SK-N-SH (cell line): ENCODE data around the gene ERV3-1. TPM values are rescaled to one million over a fixed set of nuclear protein-coding genes. Genes with fewer than 3 reads are reported as not detected.

Source experiments
- CTCF ChIA-PET: fragments of 300-600, 350-600 bp; formaldehyde crosslinking; extraction: SDS; loops from one replicate; lab custom pipeline; 2021; lab: Yijun Ruan, JAX
- POLR2A ChIA-PET: fragments of 350-600 bp; sonication (Branson Sonifier 250); formaldehyde crosslinking; extraction: SDS; loops from one replicate; lab custom pipeline; 2020; ENCODE audit warnings: antibody characterized with exemption, inconsistent platforms; lab: Yijun Ruan, JAX
- DNase-seq: peaks from one replicate; pipeline ENCODE4 v3.0.0; 2012
- H2AFZ ChIP-seq: fragments of 200-600 bp; sonication (generic); 2 replicates; pipeline ENCODE4 v1.8.1; 2016; ENCODE audit warnings: antibody characterized with exemption, mild to moderate bottlenecking, low read depth
- H3F3A ChIP-seq: fragments of 200-600 bp; sonication (generic); replicated peaks from 2 replicates; pipeline ENCODE3; 2016; ENCODE audit warnings: antibody characterized with exemption, mild to moderate bottlenecking; ENCODE audit not compliant: insufficient read depth
- H3K27ac ChIP-seq, 2 experiments: fragments of 200-500 bp in 1 of 2; fragments of 200-600 bp in 1 of 2; sonication (Bioruptor generic) in 1 of 2; sonication (generic), shearing (Covaris generic) in 1 of 2; 2 replicates each; pipeline versions ENCODE4 v1.5.1 to v1.6.1; 2014 to 2016; ENCODE audit warnings: low read depth in 2 of 2, inconsistent platforms in 1 of 2, low read length in 1 of 2, mild to moderate bottlenecking in 1 of 2, mixed read lengths in 1 of 2
- H3K27me3 ChIP-seq: fragments of 200-600 bp; sonication (generic), shearing (Covaris generic); 2 replicates; pipeline ENCODE4 v1.6.1; 2016; ENCODE audit warnings: mixed run types; ENCODE audit not compliant: insufficient read depth
- H3K36me3 ChIP-seq, 2 experiments: fragments of 200-500 bp in 1 of 2; fragments of 200-600 bp in 1 of 2; sonication (Bioruptor generic) in 1 of 2; sonication (generic) in 1 of 2; replicated peaks in 1 of 2; 2 replicates each; pipeline versions ENCODE3 to v1.5.1; 2014 to 2016; ENCODE audit warnings: low read length in 1 of 2, mild to moderate bottlenecking in 1 of 2; ENCODE audit not compliant: insufficient read depth in 2 of 2, control insufficient read depth in 1 of 2
- H3K4me1 ChIP-seq, 2 experiments: fragments of 200-500 bp in 1 of 2; fragments of 200-600 bp in 1 of 2; sonication (Bioruptor generic) in 1 of 2; sonication (generic), shearing (Covaris generic) in 1 of 2; 2 replicates each; pipeline versions ENCODE4 v1.5.1 to v1.6.1; 2014 to 2016; ENCODE audit warnings: low read depth in 1 of 2, low read length in 1 of 2, mixed run types in 1 of 2; ENCODE audit not compliant: insufficient read depth in 2 of 2, control insufficient read depth in 1 of 2
- H3K4me2 ChIP-seq: fragments of 200-600 bp; sonication (generic), shearing (Covaris generic); 2 replicates; pipeline ENCODE4 v1.6.1; 2017; ENCODE audit warnings: mixed run types
- H3K4me3 ChIP-seq, 2 experiments: fragments of 200-500 bp in 1 of 2; fragments of 200-600 bp in 1 of 2; sonication (Bioruptor generic) in 1 of 2; sonication (generic), shearing (Covaris generic) in 1 of 2; 2 replicates each; pipeline versions ENCODE4 v1.5.1 to v1.8.1; 2014 to 2016; ENCODE audit warnings: low read depth in 2 of 2, inconsistent platforms in 1 of 2, low read length in 1 of 2, mild to moderate bottlenecking in 1 of 2, mixed read lengths in 1 of 2, moderate library complexity in 1 of 2
- H3K79me2 ChIP-seq: fragments of 200-600 bp; sonication (generic); 2 replicates; pipeline ENCODE4 v1.8.1; 2017; ENCODE audit warnings: mild to moderate bottlenecking; ENCODE audit not compliant: insufficient read depth
- H3K9ac ChIP-seq: fragments of 200-600 bp; sonication (generic); 2 replicates; pipeline ENCODE4 v1.6.1; 2017; ENCODE audit warnings: mixed run types
- H3K9me2 ChIP-seq: fragments of 200-600 bp; sonication (generic); 2 replicates; pipeline ENCODE4 v1.6.1; 2017; ENCODE audit warnings: mixed run types
- H3K9me3 ChIP-seq: fragments of 200-600 bp; sonication (generic); 2 replicates; pipeline ENCODE4 v1.6.1; 2017; ENCODE audit warnings: mixed run types, mild to moderate bottlenecking, moderate library complexity
- H4K20me1 ChIP-seq: fragments of 200-600 bp; sonication (generic); 2 replicates; pipeline ENCODE4 v1.6.1; 2017; ENCODE audit warnings: mild to moderate bottlenecking, mixed run types; ENCODE audit not compliant: insufficient read depth
- ELF1 ChIP-seq: IDR thresholded peaks from 2 replicates; pipeline ENCODE4 v1.4.0; 2012
- EP300 ChIP-seq, 2 experiments: IDR thresholded peaks; 2 replicates each; pipeline versions ENCODE4 v1.4.0 to v1.6.1; 2012; ENCODE audit warnings: borderline replicate concordance in 1 of 2, low read depth in 1 of 2, low read length in 1 of 2
- GATA2 ChIP-seq: sonication (generic); formaldehyde crosslinking; IDR thresholded peaks from 2 replicates; pipeline ENCODE4 v1.5.0; 2020; ENCODE audit warnings: mild to moderate bottlenecking, missing genetic modification reagents
- MEF2A ChIP-seq: IDR thresholded peaks from 2 replicates; pipeline ENCODE4 v1.4.0; 2012; ENCODE audit warnings: low read depth, borderline replicate concordance
- TCF12 ChIP-seq: IDR thresholded peaks from 2 replicates; pipeline ENCODE4 v1.4.0; 2012
- YY1 ChIP-seq: IDR thresholded peaks from 2 replicates; pipeline ENCODE4 v1.4.0; 2012; ENCODE audit warnings: low read depth, mild to moderate bottlenecking
- polyA plus RNA-seq, 3 experiments: library from polyadenylated mRNA; depleted of rRNA; stranded (reverse); fragments of >200 nt; gene quantifications; 2 replicates each; pipeline ENCODE4 v1.2.3, GENCODE V29; 2012
- TF ChIP-seq, protein P1 (sequence below): IDR thresholded peaks from 2 replicates; pipeline ENCODE4; 2012
- TF ChIP-seq, protein P2 (sequence below): fragments of 200-600 bp; sonication (generic); IDR thresholded peaks from 2 replicates; pipeline ENCODE4 v1.6.1; 2017; ENCODE audit warnings: antibody characterized with exemption, mild to moderate bottlenecking, moderate library complexity
- TF ChIP-seq, protein P3 (sequence below): IDR thresholded peaks from 2 replicates; pipeline ENCODE4 v1.6.1; 2012; ENCODE audit warnings: mild to moderate bottlenecking, low read depth, low read length, moderate library complexity

Gene ERV3-1
- polyA plus RNA-seq, 1 of the 3 experiments (the other 2 are of a cell fraction): 8.4 TPM

DNA sequence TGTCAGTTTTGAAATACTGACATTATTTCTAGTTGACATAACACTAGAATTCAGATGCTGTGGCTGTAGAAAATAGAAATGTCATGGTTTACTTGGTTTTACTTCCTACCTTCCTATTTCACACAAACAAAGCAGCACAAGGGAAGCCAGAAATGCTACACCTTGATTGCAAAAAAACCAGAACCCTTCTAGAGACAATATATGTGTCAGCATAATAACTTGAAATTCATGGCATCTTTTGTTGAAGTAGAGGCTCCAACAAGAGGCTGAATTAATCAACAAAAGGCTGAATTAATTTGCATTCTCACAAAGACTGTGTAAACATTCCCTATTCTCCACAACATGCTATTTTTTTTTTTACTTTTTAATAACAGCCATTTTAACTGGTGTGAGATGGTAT, 40.9 kb downstream of the ERV3-1 start:
- no peaks in the 10 kb centered on the region for H3K79me2 ChIP-seq
- POLR2A ChIA-PET: no interaction called here

More for the DNA sequence above, 40.9 kb downstream of the ERV3-1 start:
- TF ChIP-seq, protein P1, sequence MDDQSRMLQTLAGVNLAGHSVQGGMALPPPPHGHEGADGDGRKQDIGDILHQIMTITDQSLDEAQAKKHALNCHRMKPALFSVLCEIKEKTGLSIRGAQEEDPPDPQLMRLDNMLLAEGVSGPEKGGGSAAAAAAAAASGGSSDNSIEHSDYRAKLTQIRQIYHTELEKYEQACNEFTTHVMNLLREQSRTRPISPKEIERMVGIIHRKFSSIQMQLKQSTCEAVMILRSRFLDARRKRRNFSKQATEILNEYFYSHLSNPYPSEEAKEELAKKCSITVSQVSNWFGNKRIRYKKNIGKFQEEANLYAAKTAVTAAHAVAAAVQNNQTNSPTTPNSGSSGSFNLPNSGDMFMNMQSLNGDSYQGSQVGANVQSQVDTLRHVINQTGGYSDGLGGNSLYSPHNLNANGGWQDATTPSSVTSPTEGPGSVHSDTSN: no peak
- TF ChIP-seq TCF12: no peak
- TF ChIP-seq YY1: no peak
- TF ChIP-seq, protein P2, sequence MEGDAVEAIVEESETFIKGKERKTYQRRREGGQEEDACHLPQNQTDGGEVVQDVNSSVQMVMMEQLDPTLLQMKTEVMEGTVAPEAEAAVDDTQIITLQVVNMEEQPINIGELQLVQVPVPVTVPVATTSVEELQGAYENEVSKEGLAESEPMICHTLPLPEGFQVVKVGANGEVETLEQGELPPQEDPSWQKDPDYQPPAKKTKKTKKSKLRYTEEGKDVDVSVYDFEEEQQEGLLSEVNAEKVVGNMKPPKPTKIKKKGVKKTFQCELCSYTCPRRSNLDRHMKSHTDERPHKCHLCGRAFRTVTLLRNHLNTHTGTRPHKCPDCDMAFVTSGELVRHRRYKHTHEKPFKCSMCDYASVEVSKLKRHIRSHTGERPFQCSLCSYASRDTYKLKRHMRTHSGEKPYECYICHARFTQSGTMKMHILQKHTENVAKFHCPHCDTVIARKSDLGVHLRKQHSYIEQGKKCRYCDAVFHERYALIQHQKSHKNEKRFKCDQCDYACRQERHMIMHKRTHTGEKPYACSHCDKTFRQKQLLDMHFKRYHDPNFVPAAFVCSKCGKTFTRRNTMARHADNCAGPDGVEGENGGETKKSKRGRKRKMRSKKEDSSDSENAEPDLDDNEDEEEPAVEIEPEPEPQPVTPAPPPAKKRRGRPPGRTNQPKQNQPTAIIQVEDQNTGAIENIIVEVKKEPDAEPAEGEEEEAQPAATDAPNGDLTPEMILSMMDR: no peak
- no peak for TF ChIP-seq EP300 (IDR thresholded peaks at IDR 0.05; ENCODE audit: borderline replicate concordance in 1 of 2, low read depth in 1 of 2, low read length in 1 of 2)
- TF ChIP-seq, protein P3, sequence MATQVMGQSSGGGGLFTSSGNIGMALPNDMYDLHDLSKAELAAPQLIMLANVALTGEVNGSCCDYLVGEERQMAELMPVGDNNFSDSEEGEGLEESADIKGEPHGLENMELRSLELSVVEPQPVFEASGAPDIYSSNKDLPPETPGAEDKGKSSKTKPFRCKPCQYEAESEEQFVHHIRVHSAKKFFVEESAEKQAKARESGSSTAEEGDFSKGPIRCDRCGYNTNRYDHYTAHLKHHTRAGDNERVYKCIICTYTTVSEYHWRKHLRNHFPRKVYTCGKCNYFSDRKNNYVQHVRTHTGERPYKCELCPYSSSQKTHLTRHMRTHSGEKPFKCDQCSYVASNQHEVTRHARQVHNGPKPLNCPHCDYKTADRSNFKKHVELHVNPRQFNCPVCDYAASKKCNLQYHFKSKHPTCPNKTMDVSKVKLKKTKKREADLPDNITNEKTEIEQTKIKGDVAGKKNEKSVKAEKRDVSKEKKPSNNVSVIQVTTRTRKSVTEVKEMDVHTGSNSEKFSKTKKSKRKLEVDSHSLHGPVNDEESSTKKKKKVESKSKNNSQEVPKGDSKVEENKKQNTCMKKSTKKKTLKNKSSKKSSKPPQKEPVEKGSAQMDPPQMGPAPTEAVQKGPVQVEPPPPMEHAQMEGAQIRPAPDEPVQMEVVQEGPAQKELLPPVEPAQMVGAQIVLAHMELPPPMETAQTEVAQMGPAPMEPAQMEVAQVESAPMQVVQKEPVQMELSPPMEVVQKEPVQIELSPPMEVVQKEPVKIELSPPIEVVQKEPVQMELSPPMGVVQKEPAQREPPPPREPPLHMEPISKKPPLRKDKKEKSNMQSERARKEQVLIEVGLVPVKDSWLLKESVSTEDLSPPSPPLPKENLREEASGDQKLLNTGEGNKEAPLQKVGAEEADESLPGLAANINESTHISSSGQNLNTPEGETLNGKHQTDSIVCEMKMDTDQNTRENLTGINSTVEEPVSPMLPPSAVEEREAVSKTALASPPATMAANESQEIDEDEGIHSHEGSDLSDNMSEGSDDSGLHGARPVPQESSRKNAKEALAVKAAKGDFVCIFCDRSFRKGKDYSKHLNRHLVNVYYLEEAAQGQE: no peak
- no peak for TF ChIP-seq GATA2 (CRISPR knock-in tag)
- no peak for TF ChIP-seq MEF2A
- no peak for TF ChIP-seq ELF1
- Histone ChIP-seq H3K27me3 (no peaks in the 10 kb centered on the region), H4K20me1 (no peaks in the 10 kb centered on the region), H3K27ac (no peak overlapping the region), H3K4me2 (no peak overlapping the region), H3K9me2 (no peaks in the 10 kb centered on the region; the same call in 1 of the 2 replicates), H3K4me1 (no peaks in the 10 kb centered on the region; a peak in 1 of 4 replicates), H2AFZ (no peak overlapping the region), H3K9ac (no peak overlapping the region), H3K9me3 (peaks cover 20% of the 10 kb centered on the region), H3K4me3 (no peak overlapping the region), H3K36me3 (no peaks in the 10 kb centered on the region), H3F3A (peaks cover 6% of the 10 kb centered on the region)
- no peak for DNase-seq
- CTCF ChIA-PET: interaction anchor here (0.7 kb wide), 1 partner anchor 12 kb away, joined by 4 read pairs; no protein-coding TSS in a partner anchor
